BLaER1 treated with 17β-estradiol and CSF1 and Interleukin-3, amounts not matched to agents 10 nM and 100 nM (cell line): ENCODE results near the gene NFATC2IP.
"Not testable (repeated sequence)": the region's sequence is repeated elsewhere in the genome, so short reads cannot be mapped to it uniquely, and the experiment has no call there.

Experiments
- H3K27ac ChIP-seq, 11 experiments: shearing (Covaris generic); formaldehyde crosslinking; 2 replicates each; pipeline ENCODE4 v1.8.1; 2022
- H3K27me3 ChIP-seq, 11 experiments: shearing (Covaris generic); formaldehyde crosslinking; 2 replicates each; pipeline ENCODE4 v1.8.1; 2022
- H3K36me3 ChIP-seq, 11 experiments: shearing (Covaris generic); formaldehyde crosslinking; 2 replicates each; pipeline ENCODE4 v1.8.1; 2022
- H3K4me1 ChIP-seq, 10 experiments: shearing (Covaris generic); formaldehyde crosslinking; 2 replicates each; pipeline ENCODE4 v1.8.1; 2022
- H3K4me2 ChIP-seq, 11 experiments: shearing (Covaris generic); formaldehyde crosslinking; 2 replicates each; pipeline ENCODE4 v1.8.1; 2022
- H3K4me3 ChIP-seq, 10 experiments: shearing (Covaris generic); formaldehyde crosslinking; 2 replicates each; pipeline ENCODE4 v1.8.1; 2022
- H3K9ac ChIP-seq, 11 experiments: shearing (Covaris generic); formaldehyde crosslinking; 2 replicates each; pipeline ENCODE4 v1.8.1; 2022
- H3K9me3 ChIP-seq, 11 experiments: shearing (Covaris generic); formaldehyde crosslinking; replicated peaks in 1 of 11; 2 replicates each; pipeline ENCODE4 v1.8.1; 2022
- H4K20me1 ChIP-seq, 11 experiments: shearing (Covaris generic); formaldehyde crosslinking; 2 replicates each; pipeline ENCODE4 v1.8.1; 2022
- Cebpa-rat ChIP-seq, 11 experiments: shearing (Covaris generic); IDR thresholded peaks; 2 replicates each; pipeline ENCODE4 v1.8.1; 2022

The NFATC2IP gene

DNA sequence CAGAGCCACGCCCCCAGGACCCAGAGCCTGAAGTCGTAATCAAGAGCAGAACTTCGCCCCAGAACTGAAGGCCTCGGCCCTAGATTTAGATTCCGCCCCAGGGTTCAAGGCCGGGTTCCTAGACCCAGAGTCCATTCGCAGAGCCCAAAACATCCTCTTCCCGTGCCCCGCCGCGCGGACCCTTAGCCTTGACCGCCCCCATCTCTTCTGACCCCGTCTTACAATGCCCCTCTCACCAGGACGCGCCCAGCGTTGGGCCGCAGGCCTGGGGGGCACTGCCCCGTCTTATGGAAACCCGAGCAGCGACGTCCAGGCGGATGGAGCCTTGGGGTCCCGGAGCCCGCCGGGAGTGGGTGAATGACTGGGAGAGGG lies 14.0 kb upstream of the NFATC2IP start:
- peak overlapping the region in 7 of 11 experiments; percentile 43 to 98 (median 78); a peak in 11 of 22 replicates for H3K4me2 ChIP-seq
- TF ChIP-seq Cebpa-rat (IDR thresholded peaks at IDR 0.05): no peak

DNA sequence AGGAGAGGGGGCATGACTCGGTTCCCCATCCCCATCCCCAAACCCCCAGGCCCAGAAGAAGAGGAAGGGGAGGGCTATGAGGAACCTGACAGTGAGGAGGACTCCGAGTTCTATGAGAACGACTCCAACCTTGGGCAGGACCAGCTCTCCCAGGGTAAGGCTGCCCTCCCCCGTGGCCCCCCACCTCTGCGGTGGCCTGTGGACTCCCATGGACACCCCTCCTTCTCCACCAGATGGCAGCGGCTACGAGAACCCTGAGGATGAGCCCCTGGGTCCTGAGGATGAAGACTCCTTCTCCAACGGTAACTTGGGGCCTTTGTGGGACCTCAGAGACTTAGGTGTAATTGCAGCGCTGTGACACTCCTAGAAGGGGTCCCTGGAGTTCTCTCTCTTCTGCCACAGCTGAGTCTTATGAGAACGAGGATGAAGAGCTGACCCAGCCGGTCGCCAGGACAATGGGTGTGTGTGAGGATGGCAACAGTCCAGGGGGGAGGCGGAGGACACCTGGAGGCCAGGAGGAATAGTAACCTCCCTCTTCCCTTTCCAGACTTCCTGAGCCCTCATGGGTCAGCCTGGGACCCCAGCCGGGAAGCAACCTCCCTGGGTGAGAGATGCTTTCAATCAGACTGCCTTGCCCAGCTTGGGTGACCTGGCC lies 13.4 kb upstream of the NFATC2IP start:
- 0 out of 22 replicates have a peak overlapping the region, but pooled peaks of 1 of the 11 experiments have one; percentile 91 for H3K4me2 ChIP-seq
- peak overlapping the region in 1 of 11 experiments; percentile 17; a peak in 1 of 22 replicates for H3K27ac ChIP-seq
- no peak for TF ChIP-seq Cebpa-rat (IDR thresholded peaks at IDR 0.05)
- peaks cover 27 to 52% (median 41%) of the 10 kb centered on the region in 10 experiments for H3K4me1 ChIP-seq
- H3K9ac ChIP-seq: peak overlapping the region in 1 of 11 experiments; percentile 24; a peak in 1 of 22 replicates
- peaks cover 0 to 6% (median 0%) of the 10 kb centered on the region in 11 experiments; a peak in 2 of 22 replicates for H3K9me3 ChIP-seq
- no peaks in the 10 kb centered on the region for H3K27me3 ChIP-seq
- peaks cover 0 to 75% (median 65%) of the 10 kb centered on the region in 11 experiments; a peak in 19 of 22 replicates for H3K36me3 ChIP-seq
- H3K4me3 ChIP-seq: no peak overlapping the region
- H4K20me1 ChIP-seq: peaks cover 0 to 41% (median 10%) of the 10 kb centered on the region in 11 experiments; a peak in 12 of 22 replicates

More for the DNA sequence above, 14.0 kb upstream of the NFATC2IP start:
- no peak overlapping the region for H3K4me3 ChIP-seq
- no peak overlapping the region for H3K9ac ChIP-seq
- peaks cover 33 to 56% (median 42%) of the 10 kb centered on the region in 10 experiments for H3K4me1 ChIP-seq
- H3K27ac ChIP-seq: peak overlapping the region in 3 of 11 experiments; percentile 36 to 60 (median 36); a peak in 5 of 22 replicates
- H3K9me3 ChIP-seq: peaks cover 0 to 6% (median 0%) of the 10 kb centered on the region in 11 experiments; a peak in 2 of 22 replicates
- peaks cover 0 to 75% (median 65%) of the 10 kb centered on the region in 11 experiments; a peak in 19 of 22 replicates for H3K36me3 ChIP-seq
- no peaks in the 10 kb centered on the region for H3K27me3 ChIP-seq
- H4K20me1 ChIP-seq: peaks cover 0 to 41% (median 10%) of the 10 kb centered on the region in 11 experiments; a peak in 12 of 22 replicates

DNA sequence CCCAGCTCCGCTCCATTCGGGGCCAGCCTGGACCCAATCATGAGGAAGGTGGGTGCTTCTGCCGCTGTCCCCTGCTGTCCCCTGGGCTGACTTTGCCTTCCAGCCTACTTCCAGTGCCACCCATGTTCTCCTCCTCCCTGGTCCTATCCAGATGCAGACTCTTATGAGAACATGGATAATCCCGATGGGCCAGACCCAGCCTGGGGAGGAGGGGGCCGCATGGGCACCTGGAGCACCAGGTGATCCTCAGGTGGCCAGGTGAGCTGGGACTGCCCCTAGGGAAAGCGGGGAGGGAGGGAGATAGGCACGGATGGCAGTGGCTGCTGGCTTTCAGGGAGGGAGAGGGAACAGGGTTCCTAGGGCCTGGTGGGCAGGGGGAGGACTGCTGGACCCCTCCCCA lies 12.0 kb upstream of the NFATC2IP start:
- peaks cover 0 to 41% (median 10%) of the 10 kb centered on the region in 11 experiments; a peak in 12 of 22 replicates for H4K20me1 ChIP-seq
- no peak for TF ChIP-seq Cebpa-rat (IDR thresholded peaks at IDR 0.05)
- no peak overlapping the region for H3K4me3 ChIP-seq
- H3K27ac ChIP-seq: no peak overlapping the region
- 0 out of 22 replicates have a peak overlapping the region, but pooled peaks of 1 of the 11 experiments have one; percentile 5 for H3K9ac ChIP-seq
- H3K4me1 ChIP-seq: peaks cover 19 to 45% (median 38%) of the 10 kb centered on the region in 10 experiments
- peaks cover 0 to 6% (median 0%) of the 10 kb centered on the region in 11 experiments; a peak in 2 of 22 replicates for H3K9me3 ChIP-seq
- H3K36me3 ChIP-seq: peaks cover 0 to 69% (median 59%) of the 10 kb centered on the region in 11 experiments; a peak in 19 of 22 replicates
- no peaks in the 10 kb centered on the region for H3K27me3 ChIP-seq
- no peak overlapping the region for H3K4me2 ChIP-seq

DNA sequence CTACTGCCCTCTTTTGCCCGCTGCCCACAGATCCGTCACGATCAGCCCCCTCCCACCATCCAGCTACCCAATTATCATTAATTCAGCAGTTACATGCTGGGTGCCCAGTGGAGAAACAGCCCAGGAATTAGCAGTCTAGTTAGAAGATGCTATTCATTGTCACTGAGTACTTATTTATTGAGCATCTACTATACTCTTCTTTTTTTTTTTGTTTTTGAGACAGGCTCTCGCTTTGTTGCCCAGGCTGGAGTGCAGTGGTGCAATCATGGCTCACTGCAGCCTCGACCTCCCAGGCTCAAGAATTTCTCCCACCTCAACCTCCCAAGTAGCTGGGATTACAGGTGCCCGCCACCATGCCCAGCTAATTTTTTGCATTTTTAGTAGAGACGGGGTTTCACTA lies 10.9 kb upstream of the NFATC2IP start:
- H3K27me3 ChIP-seq, H3K4me3 ChIP-seq, H3K4me2 ChIP-seq, H3K9ac ChIP-seq, H3K9me3 ChIP-seq, H3K27ac ChIP-seq: not testable (repeated sequence)
- Histone ChIP-seq H4K20me1 (peaks cover 0 to 33% (median 10%) of the 10 kb centered on the region in 11 experiments; a peak in 12 of 22 replicates), H3K36me3 (peaks cover 0 to 58% (median 50%) of the 10 kb centered on the region in 11 experiments; a peak in 19 of 22 replicates), H3K4me1 (peaks cover 29 to 45% (median 38%) of the 10 kb centered on the region in 10 experiments)

- peaks cover 0 to 23% (median 18%) of the 10 kb centered on the region in 11 experiments; a peak in 19 of 22 replicates for H3K36me3 ChIP-seq
- no peak overlapping the region for H3K27ac ChIP-seq
- peaks cover 18 to 39% (median 29%) of the 10 kb centered on the region in 10 experiments for H3K4me1 ChIP-seq
- peak overlapping the region in 3 of 11 experiments; percentile 6 to 29 (median 16); a peak in 2 of 22 replicates for H3K9ac ChIP-seq
- no peak overlapping the region for H3K4me3 ChIP-seq
- no peak for TF ChIP-seq Cebpa-rat (IDR thresholded peaks at IDR 0.05)
- peak overlapping the region in 7 of 11 experiments; percentile 22 to 65 (median 39); a peak in 7 of 22 replicates for H3K4me2 ChIP-seq
- no peaks in the 10 kb centered on the region for H3K9me3 ChIP-seq
- H4K20me1 ChIP-seq: peaks cover 0 to 15% (median 0%) of the 10 kb centered on the region in 11 experiments; a peak in 8 of 22 replicates
- no peaks in the 10 kb centered on the region for H3K27me3 ChIP-seq
Observed at GRCh38 chr16:28943281-28943680, 7.5 kb upstream of the NFATC2IP start.

GRCh38 chr16:28946681-28947080 lies 4.1 kb upstream of the NFATC2IP start:
- Histone ChIP-seq H3K4me2 (no peak overlapping the region), H4K20me1 (peaks cover 0 to 6% (median 3%) of the 10 kb centered on the region in 11 experiments; a peak in 11 of 22 replicates), H3K27ac (no peak overlapping the region), H3K27me3 (no peaks in the 10 kb centered on the region), H3K9me3 (no peaks in the 10 kb centered on the region), H3K4me3 (no peak overlapping the region), H3K36me3 (no peaks in the 10 kb centered on the region), H3K4me1 (peaks cover 19 to 46% (median 34%) of the 10 kb centered on the region in 10 experiments), H3K9ac (no peak overlapping the region)
- no peak for TF ChIP-seq Cebpa-rat (IDR thresholded peaks at IDR 0.05)

GRCh38 chr16:28951410-28951943 lies 740 bp downstream of the NFATC2IP start:
- H3K27me3 ChIP-seq: no peaks in the 10 kb centered on the region
- H3K9ac ChIP-seq: peak overlapping the region; percentile 91 to 97 (median 95)
- peak overlapping the region; percentile 90 to 99 (median 95) for H3K4me2 ChIP-seq
- peak overlapping the region; percentile 94 to 99 (median 98) for H3K4me3 ChIP-seq
- TF ChIP-seq Cebpa-rat (IDR thresholded peaks at IDR 0.05): no peak
- peaks cover 0 to 35% (median 22%) of the 10 kb centered on the region in 11 experiments; a peak in 14 of 22 replicates for H4K20me1 ChIP-seq
- peaks cover 16 to 35% (median 26%) of the 10 kb centered on the region in 10 experiments for H3K4me1 ChIP-seq
- H3K36me3 ChIP-seq: peaks cover 38 to 47% (median 44%) of the 10 kb centered on the region in 11 experiments
- H3K9me3 ChIP-seq: no peaks in the 10 kb centered on the region
- peak overlapping the region; percentile 56 to 92 (median 89); a peak in 21 of 22 replicates for H3K27ac ChIP-seq

GRCh38 chr16:28958216-28958615 lies 7.5 kb downstream of the NFATC2IP start:
- Histone ChIP-seq H3K4me3 (no peak overlapping the region), H3K9ac (peak overlapping the region in 2 of 11 experiments; percentile 0 to 27; a peak in 1 of 22 replicates), H3K9me3 (no peaks in the 10 kb centered on the region), H3K4me2 (no peak overlapping the region), H3K36me3 (peaks cover 96 to 100% (median 99%) of the 10 kb centered on the region in 11 experiments), H3K4me1 (peaks cover 0 to 7% (median 2%) of the 10 kb centered on the region in 10 experiments; a peak in 9 of 20 replicates), H3K27ac (no peak overlapping the region), H3K27me3 (no peaks in the 10 kb centered on the region), H4K20me1 (peaks cover 0 to 63% (median 16%) of the 10 kb centered on the region in 11 experiments; a peak in 13 of 22 replicates)
- TF ChIP-seq Cebpa-rat (IDR thresholded peaks at IDR 0.05): no peak
